ENCODE results near the gene SLITRK2.

The SLITRK2 gene

DNA sequence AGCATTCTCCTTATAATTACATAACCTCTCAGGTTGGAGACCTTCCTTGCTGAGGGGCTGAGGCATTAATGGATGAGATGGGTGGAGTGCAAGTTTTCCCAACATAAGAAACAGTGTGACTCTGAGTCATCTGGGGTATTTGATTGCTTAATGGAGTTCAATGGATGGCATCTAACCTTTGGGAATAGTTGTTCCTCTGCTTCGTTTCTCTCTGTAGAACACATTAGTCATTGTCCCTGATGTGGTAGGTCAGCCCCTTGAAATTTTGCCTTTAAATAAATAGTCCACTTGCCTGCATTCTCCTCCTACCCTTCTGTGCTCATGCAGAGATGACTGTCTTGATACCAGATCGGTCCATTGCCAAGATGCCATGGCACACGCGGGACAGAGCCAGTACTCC, 38.6 kb downstream of the SLITRK2 start:
- no peak for DNase-seq

DNA sequence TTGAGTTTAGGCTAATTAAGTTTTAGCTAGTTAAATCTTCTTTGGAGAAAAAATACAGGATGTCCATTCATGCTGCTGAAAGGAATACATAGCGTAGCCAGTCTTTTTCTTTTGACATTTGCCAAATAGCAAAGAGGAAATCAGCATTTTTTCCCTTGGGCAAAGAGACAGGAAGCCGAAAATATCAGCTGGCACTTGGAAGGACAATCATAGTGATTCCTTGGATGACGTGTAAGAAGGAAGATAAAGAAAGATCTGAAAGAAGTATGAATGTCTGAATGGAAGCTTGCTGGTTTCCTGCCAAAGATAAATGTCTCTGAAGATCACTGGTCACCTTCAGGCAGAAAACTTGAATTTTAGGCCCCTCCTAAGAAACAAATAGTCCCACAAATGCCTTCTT, 44.2 kb downstream of the SLITRK2 start:
- no peak for DNase-seq

DNA sequence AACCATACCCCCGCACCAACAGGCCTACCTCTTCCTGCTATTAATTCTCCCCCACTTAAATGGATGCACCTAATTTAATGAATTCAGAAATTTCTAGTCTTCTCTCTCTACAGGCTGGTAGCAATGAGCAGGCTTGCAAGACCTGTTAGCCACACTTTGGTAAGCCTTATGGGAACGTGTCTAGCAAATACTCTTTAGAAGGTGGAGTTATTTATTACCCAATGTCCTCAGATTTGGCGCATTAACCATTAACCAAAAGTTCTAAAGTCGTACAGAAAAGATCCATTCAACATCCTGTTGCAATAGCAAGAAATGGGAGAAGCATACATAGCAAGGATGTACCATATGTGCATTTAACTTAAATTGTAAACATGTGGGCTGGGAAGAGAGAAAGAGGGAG, 47.5 kb downstream of the SLITRK2 start:
- no peak for DNase-seq

Measured in stimulated activated CD4-positive, alpha-beta T cell treated with anti-CD3 and anti-CD28 coated beads, Interleukin-12 subunit alpha, Interleukin-12 subunit beta, amount 100 ng/mL, for 4 hours (primary cell).